Endothelial cell of umbilical vein (primary cell): ENCODE results near the gene PGAM2. TPM values are rescaled to one million over a fixed set of nuclear protein-coding genes. Genes with fewer than 3 reads are reported as not detected.

Source experiments
- BruUV-seq: library from RNA; stranded (reverse); fragments of 400-500 nt; replicated peaks from 2 replicates; lab custom pipeline; 2021; lab: Mats Ljungman, UMichigan
- CTCF ChIA-PET: fragments of 300-600, 350-600 bp; sonication (Branson Sonifier 250); formaldehyde crosslinking; loops from one replicate; lab custom pipeline; 2021; ENCODE audit warnings: antibody characterized with exemption, inconsistent platforms; lab: Charles Lee
- POLR2A ChIA-PET: fragments of 300-600, 350-600 bp; sonication (Branson Sonifier 250); formaldehyde crosslinking; loops from one replicate; lab custom pipeline; 2021; ENCODE audit warnings: antibody characterized with exemption, inconsistent platforms; lab: Charles Lee
- DNase-seq: peaks from one replicate; pipeline ENCODE4 v3.0.0-alpha.2; 2011; ENCODE audit warnings: low read depth, low spot score
- FAIRE-seq: peaks from 2 replicates; lab custom pipeline; 2011; peaks lifted over from hg19 to GRCh38; lab: Jason Lieb, UNC
- H2AFZ ChIP-seq: 2 replicates; pipeline ENCODE4 v1.6.0; 2012; ENCODE audit warnings: low read depth, low read length, control low read depth, inconsistent platforms
- H3K27ac ChIP-seq: 2 replicates; pipeline ENCODE4 v1.5.1; 2011; ENCODE audit warnings: low read depth, mild to moderate bottlenecking, control low read depth, low read length, moderate library complexity; ENCODE audit not compliant: insufficient read depth
- H3K27me3 ChIP-seq, 2 experiments: 2 replicates each; pipeline versions ENCODE4 v1.6.0 to v1.6.1; 2011; ENCODE audit warnings: low read length in 2 of 2, mixed read lengths in 1 of 2; ENCODE audit not compliant: control insufficient read depth in 2 of 2, insufficient read depth in 2 of 2
- H3K36me3 ChIP-seq, 2 experiments: 2 replicates in 1 of 2; 3 replicates in 1 of 2; pipeline ENCODE4 v1.5.1; 2011; ENCODE audit warnings: low read length in 2 of 2, mild to moderate bottlenecking in 1 of 2, moderate library complexity in 1 of 2; ENCODE audit not compliant: control insufficient read depth in 2 of 2, insufficient read depth in 2 of 2; ENCODE audit errors: extremely low read depth in 1 of 2
- H3K4me1 ChIP-seq: 3 replicates; pipeline ENCODE4 v1.5.1; 2011; ENCODE audit warnings: mild to moderate bottlenecking, low read length; ENCODE audit not compliant: control insufficient read depth, insufficient read depth; ENCODE audit errors: extremely low read depth
- H3K4me2 ChIP-seq: 2 replicates; pipeline ENCODE4 v1.6.1; 2011; ENCODE audit warnings: low read length, control low read depth, mixed read lengths; ENCODE audit not compliant: insufficient read depth
- H3K4me3 ChIP-seq, 3 experiments: fragments of 200-600 bp in 1 of 3; sonication (generic), shearing (Covaris generic) in 1 of 3; replicated peaks in 1 of 3; 2 replicates each; pipeline ENCODE4 v1.5.1; 2011 to 2016; ENCODE audit warnings: control low read depth in 3 of 3, low read length in 3 of 3, mild to moderate bottlenecking in 2 of 3, inconsistent platforms in 1 of 3, low read depth in 1 of 3, moderate library complexity in 1 of 3; ENCODE audit not compliant: insufficient read depth in 1 of 3
- H3K79me2 ChIP-seq: 2 replicates; pipeline ENCODE4 v1.6.0; 2012; ENCODE audit warnings: low read length, inconsistent platforms; ENCODE audit not compliant: control insufficient read depth, insufficient read depth
- H3K9ac ChIP-seq: replicated peaks from 2 replicates; pipeline ENCODE3; 2011; ENCODE audit warnings: low read length, control low read depth; ENCODE audit not compliant: insufficient read depth; ENCODE audit errors: extremely low read depth
- H3K9me1 ChIP-seq: replicated peaks from 3 replicates; pipeline ENCODE4 v1.6.0; 2011; ENCODE audit warnings: mild to moderate bottlenecking, low read length; ENCODE audit not compliant: control insufficient read depth, insufficient read depth; ENCODE audit errors: extremely low read depth
- H3K9me3 ChIP-seq: replicated peaks from 2 replicates; pipeline ENCODE4 v1.5.1; 2012; ENCODE audit warnings: low read length, inconsistent platforms; ENCODE audit not compliant: control insufficient read depth, insufficient read depth
- H4K20me1 ChIP-seq: replicated peaks from 2 replicates; pipeline ENCODE3; 2011; ENCODE audit warnings: mild to moderate bottlenecking, low read length; ENCODE audit not compliant: control insufficient read depth, insufficient read depth; ENCODE audit errors: extremely low read depth
- CTCF ChIP-seq, 2 donors: IDR thresholded peaks; 1 replicate in 1 of 2; 2 replicates in 1 of 2; pipeline ENCODE4 v1.5.1; 2011; ENCODE audit warnings: low read length in 2 of 2, mild to moderate bottlenecking in 2 of 2, moderate library complexity in 2 of 2, control low read depth in 1 of 2, inconsistent platforms in 1 of 2, low read depth in 1 of 2; ENCODE audit not compliant: insufficient read depth in 1 of 2; ENCODE audit errors: extremely low read depth in 1 of 2
- EZH2 ChIP-seq: IDR thresholded peaks from 2 replicates; pipeline ENCODE4 v1.6.1; 2012; ENCODE audit warnings: borderline replicate concordance, low read depth, mild to moderate bottlenecking, moderate library complexity, low read length, inconsistent platforms; ENCODE audit not compliant: severe bottlenecking
- FOS ChIP-seq: IDR thresholded peaks from 2 replicates; pipeline ENCODE4 v1.6.1; 2011; ENCODE audit warnings: mild to moderate bottlenecking, low read length, moderate library complexity, borderline replicate concordance; ENCODE audit not compliant: insufficient read depth
- GATA2 ChIP-seq: IDR thresholded peaks from 2 replicates; pipeline ENCODE4 v1.7.0; 2011; ENCODE audit warnings: low read depth, mild to moderate bottlenecking, moderate library complexity, mixed read lengths, low read length; ENCODE audit not compliant: insufficient read length, insufficient read depth
- JUN ChIP-seq: IDR thresholded peaks from 2 replicates; pipeline ENCODE4 v1.6.1; 2011; ENCODE audit warnings: borderline replicate concordance, low read depth; ENCODE audit not compliant: insufficient read length, insufficient read depth
- MYC ChIP-seq: IDR thresholded peaks from one replicate; pipeline ENCODE4 v1.6.1; 2011; ENCODE audit warnings: mild to moderate bottlenecking, low read depth, low read length
- POLR2A ChIP-seq: IDR thresholded peaks from 2 replicates; pipeline ENCODE4 v1.6.1; 2012; ENCODE audit warnings: low read depth, mild to moderate bottlenecking, control low read depth, low read length
- POLR2AphosphoS5 ChIP-seq: IDR thresholded peaks from 2 replicates; pipeline ENCODE4 v1.6.1; 2012; ENCODE audit warnings: low read depth, mild to moderate bottlenecking, control low read depth, low read length, moderate library complexity; ENCODE audit not compliant: insufficient read depth
- dilution Hi-C: fragments of 300-500 bp; cut with MboI; formaldehyde crosslinking; loops from one replicate; pipeline ENCODE4 v1.15.0; 2019; ENCODE audit warnings: low sequenced_read_pairs; ENCODE audit not compliant: extremely low pct_ligation_motif_present
- intact Hi-C: fragments of 100-400 bp; cut with micrococcal nuclease; formaldehyde crosslinking; loops from one replicate; pipeline ENCODE4 v1.10.0; 2022
- polyA plus RNA-seq, 4 experiments: library from polyadenylated mRNA; depleted of rRNA in 3 of 4; stranded (reverse) in 3 of 4; unstranded in 1 of 4; fragments of >200 nt; gene quantifications; 2 replicates each; pipeline versions ENCODE4 v1.2.1 to v1.2.3, GENCODE V29; 2011 to 2012; ENCODE audit warnings: missing spikeins in 1 of 4
- total RNA-seq: library from RNA; stranded (reverse); gene quantifications from 2 replicates; pipeline ENCODE4 v1.2.3, GENCODE V29; 2021
- TF ChIP-seq, protein P1 (sequence below): IDR thresholded peaks from 2 replicates; pipeline ENCODE4 v1.6.1; 2011; ENCODE audit not compliant: insufficient read depth, insufficient read length

PGAM2 gene
- total and polyA plus RNA-seq, 2 donors (not counting 3 experiments of a cell fraction or from before 2014, with no cell fraction given), result 0.19 TPM; not detected in 1

GRCh38 chr7:44080686-44081265, 15.4 kb upstream of the PGAM2 start:
- CTCF ChIA-PET, result interaction anchor here (0.7 to 1.8 kb wide), 3 partner anchors 8 to 44 kb away, joined by 3 to 8 read pairs (median 4); no protein-coding TSS in a partner anchor
- DNase-seq (no peak), FAIRE-seq (no peak)
- POLR2A ChIA-PET, result no interaction called here
- no peaks in the 10 kb centered on the region for H3K9me1 ChIP-seq
- no peak overlapping the region for H3K4me2 ChIP-seq
- H2AFZ ChIP-seq, result no peak overlapping the region
- H3K4me1 ChIP-seq, result peaks cover 4% of the 10 kb centered on the region
- no peaks in the 10 kb centered on the region for H4K20me1 ChIP-seq
- intact Hi-C loops, result no loop called here
- no peak overlapping the region for H3K9ac ChIP-seq
- H3K79me2 ChIP-seq, result no peaks in the 10 kb centered on the region
- H3K36me3 ChIP-seq, result peaks cover 0 to 18% of the 10 kb centered on the region in 2 experiments
- H3K27me3 ChIP-seq, result no peaks in the 10 kb centered on the region
- BruUV-seq, result no TSS peak
- H3K9me3 ChIP-seq, result no peaks in the 10 kb centered on the region
- dilution Hi-C loops, result no loop called here
- no peak for TF ChIP-seq POLR2AphosphoS5
- TF ChIP-seq CTCF (IDR thresholded peaks at IDR 0.05; ENCODE audit: extremely low read depth in 1 of 2, insufficient read depth in 1 of 2, low read depth in 1 of 2, low read length in 2 of 2), result no peak
- TF ChIP-seq GATA2, result no peak
- no peak for TF ChIP-seq EZH2
- TF ChIP-seq JUN, result no peak
- TF ChIP-seq POLR2A, result no peak
- TF ChIP-seq MYC, result no peak
- TF ChIP-seq, protein P1, sequence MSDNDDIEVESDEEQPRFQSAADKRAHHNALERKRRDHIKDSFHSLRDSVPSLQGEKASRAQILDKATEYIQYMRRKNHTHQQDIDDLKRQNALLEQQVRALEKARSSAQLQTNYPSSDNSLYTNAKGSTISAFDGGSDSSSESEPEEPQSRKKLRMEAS, result no peak
- TF ChIP-seq FOS, result no peak
- no peak overlapping the region for H3K27ac ChIP-seq
- no peak overlapping the region for H3K4me3 ChIP-seq
